Common myeloid progenitor, CD34-positive (primary cell): ENCODE data around the gene TICRR.

Source experiments
- CTCF ChIA-PET: fragments of 350-600 bp; sonication (Branson Sonifier 250); formaldehyde crosslinking; loops from one replicate; lab custom pipeline; 2021; ENCODE audit warnings: antibody characterized with exemption; lab: Charles Lee
- POLR2A ChIA-PET: fragments of 350-600 bp; sonication (Branson Sonifier 250); formaldehyde crosslinking; loops from one replicate; lab custom pipeline; 2021; ENCODE audit warnings: antibody characterized with exemption; lab: Charles Lee
- DNase-seq, 3 donors: peaks; one replicate each; pipeline versions ENCODE4 v3.0.0 to v3.0.0-alpha.2; 2013
- H3K27ac ChIP-seq, 2 experiments: 1 replicate in 1 of 2; 2 replicates in 1 of 2; pipeline ENCODE4 v1.7.0; 2013; ENCODE audit warnings: inconsistent platforms in 2 of 2, low read length in 2 of 2, mild to moderate bottlenecking in 2 of 2, low read depth in 1 of 2, moderate library complexity in 1 of 2; ENCODE audit not compliant: severe bottlenecking in 2 of 2, insufficient read depth in 1 of 2, poor library complexity in 1 of 2
- H3K27me3 ChIP-seq, 5 experiments: replicated peaks in 2 of 5; 1 replicate in 3 of 5; 2 replicates in 2 of 5; pipeline versions ENCODE4 v1.6.1 to v1.7.0; 2013; ENCODE audit warnings: low read length in 4 of 5, mild to moderate bottlenecking in 2 of 5, moderate library complexity in 2 of 5, inconsistent platforms in 1 of 5; ENCODE audit not compliant: insufficient read depth in 5 of 5, control insufficient read depth in 4 of 5
- H3K36me3 ChIP-seq, 4 experiments: 1 replicate in 2 of 4; 2 replicates in 2 of 4; pipeline versions ENCODE4 v1.6.1 to v1.7.0; 2013; ENCODE audit warnings: low read length in 3 of 4, control low read depth in 1 of 4, mild to moderate bottlenecking in 1 of 4; ENCODE audit not compliant: control insufficient read depth in 4 of 4, insufficient read depth in 4 of 4
- H3K4me1 ChIP-seq, 4 experiments: 1 replicate in 3 of 4; 2 replicates in 1 of 4; pipeline versions ENCODE4 v1.6.1 to v1.7.1; 2013; ENCODE audit warnings: low read length in 3 of 4, mild to moderate bottlenecking in 3 of 4, control low read depth in 1 of 4, inconsistent platforms in 1 of 4, moderate library complexity in 1 of 4; ENCODE audit not compliant: control insufficient read depth in 4 of 4, insufficient read depth in 4 of 4; ENCODE audit errors: control extremely low read depth in 1 of 4
- H3K4me3 ChIP-seq, 7 experiments: 1 replicate in 4 of 7; 2 replicates in 3 of 7; pipeline versions ENCODE4 v1.5.1 to v1.7.0; 2013; ENCODE audit warnings: mild to moderate bottlenecking in 7 of 7, low read length in 6 of 7, moderate library complexity in 6 of 7, inconsistent platforms in 2 of 7, low read depth in 2 of 7, control low read depth in 1 of 7; ENCODE audit not compliant: insufficient read depth in 4 of 7, control insufficient read depth in 1 of 7; ENCODE audit errors: extremely low read depth in 1 of 7
- H3K9me3 ChIP-seq, 5 experiments: 1 replicate in 4 of 5; 2 replicates in 1 of 5; pipeline versions ENCODE4 v1.6.1 to v1.7.1; 2013; ENCODE audit warnings: low read length in 4 of 5, mild to moderate bottlenecking in 2 of 5, inconsistent platforms in 1 of 5, low read depth in 1 of 5, moderate library complexity in 1 of 5; ENCODE audit not compliant: control insufficient read depth in 4 of 5, insufficient read depth in 2 of 5; ENCODE audit errors: control extremely low read depth in 1 of 5
- WGBS: methylation state at CpG from one replicate; pipeline ENCODE4 v1.1.5; 2013; ENCODE audit not compliant: insufficient coverage; 5-methylcytosine and 5-hydroxymethylcytosine counted together

The TICRR gene

GRCh38 chr15:89670971-89671560, 95.8 kb downstream of the TICRR start:
- Histone ChIP-seq H3K27ac (no peak overlapping the region), H3K4me1 (peaks cover 0 to 1% (median under 1%) of the 10 kb centered on the region in 4 experiments), H3K27me3 (peaks cover 0 to 2% (median 0%) of the 10 kb centered on the region in 5 experiments), H3K36me3 (no peaks in the 10 kb centered on the region), H3K4me3 (no peak overlapping the region), H3K9me3 (no peaks in the 10 kb centered on the region)
- ChIA-PET CTCF (interaction anchor here (1.4 to 6.8 kb wide), 3 partner anchors 12 to 25 kb away, joined by 3 to 46 read pairs (median 3); no protein-coding TSS in a partner anchor), POLR2A (no interaction called here)
- WGBS, result 96% methylated on average over 8 of the region's 12 CpGs
- DNase-seq, result no peak

GRCh38 chr15:89671687-89672086, 96.4 kb downstream of the TICRR start:
- ChIA-PET CTCF (interaction anchor here (1.4 to 6.8 kb wide), 3 partner anchors 12 to 24 kb away, joined by 3 to 46 read pairs (median 8); no protein-coding TSS in a partner anchor), POLR2A (no interaction called here)
- Histone ChIP-seq H3K27me3 (no peaks in the 10 kb centered on the region), H3K36me3 (no peaks in the 10 kb centered on the region), H3K4me1 (no peaks in the 10 kb centered on the region), H3K4me3 (no peak overlapping the region), H3K9me3 (no peaks in the 10 kb centered on the region), H3K27ac (no peak overlapping the region)
- DNase-seq, result no peak
- 100% methylated on average over 2 of the region's 4 CpGs for WGBS

- no peak overlapping the region for H3K27ac ChIP-seq
- over 99% methylated on average over 10 of the region's 12 CpGs for WGBS
- POLR2A ChIA-PET, result no interaction called here
- no peak overlapping the region for H3K4me3 ChIP-seq
- CTCF ChIA-PET, result interaction anchor here (0.7 to 6.8 kb wide), 7 partner anchors 8 to 72 kb away, joined by 3 to 46 read pairs (median 3); no protein-coding TSS in a partner anchor
- no peak for DNase-seq
- no peaks in the 10 kb centered on the region for H3K4me1 ChIP-seq
- H3K9me3 ChIP-seq, result no peaks in the 10 kb centered on the region
- no peaks in the 10 kb centered on the region for H3K36me3 ChIP-seq
- no peaks in the 10 kb centered on the region for H3K27me3 ChIP-seq
Observed at GRCh38 chr15:89672221-89673164, 97.2 kb downstream of the TICRR start.

- Histone ChIP-seq H3K9me3 (no peaks in the 10 kb centered on the region), H3K27ac (no peak overlapping the region), H3K4me1 (no peaks in the 10 kb centered on the region), H3K4me3 (no peak overlapping the region), H3K36me3 (no peaks in the 10 kb centered on the region), H3K27me3 (no peaks in the 10 kb centered on the region)
- ChIA-PET CTCF (interaction anchor here (0.7 to 6.8 kb wide), 7 partner anchors 9 to 73 kb away, joined by 3 to 46 read pairs (median 3); no protein-coding TSS in a partner anchor), POLR2A (no interaction called here)
- DNase-seq, result peak in 2 of 3 donors; percentile 60 to 66
- 86% methylated on average over 11 of the region's 12 CpGs for WGBS
Observed at GRCh38 chr15:89673165-89673512, 97.9 kb downstream of the TICRR start.

DNA sequence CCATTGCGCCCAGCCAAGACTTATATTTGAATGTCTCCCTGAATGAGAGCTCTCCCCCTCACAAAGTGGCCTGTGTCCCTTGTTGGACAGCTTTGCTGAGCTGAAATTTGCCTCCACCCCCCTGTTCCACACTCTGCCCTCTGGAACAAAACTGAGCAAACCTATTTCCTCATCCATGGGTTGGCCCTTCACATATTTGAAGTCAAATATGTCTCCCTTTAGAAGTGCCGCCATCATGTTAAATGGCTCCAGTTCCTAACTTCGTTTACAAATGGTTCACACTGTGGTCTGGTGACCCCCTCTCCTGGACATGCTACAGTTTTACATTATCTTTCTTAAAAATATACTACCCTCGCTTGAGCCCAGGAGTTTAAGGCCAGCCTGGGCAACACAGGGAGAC, 99.3 kb downstream of the TICRR start:
- no peak overlapping the region for H3K4me3 ChIP-seq
- ChIA-PET POLR2A (no interaction called here), CTCF (interaction anchor here (2.6 to 6.8 kb wide), 2 partner anchors 10 to 15 kb away, joined by 13 to 46 read pairs; no protein-coding TSS in a partner anchor)
- DNase-seq, result peak in 2 of 3 donors; percentile 37 to 41
- no peak overlapping the region for H3K27ac ChIP-seq
- no peaks in the 10 kb centered on the region for H3K9me3 ChIP-seq
- no peaks in the 10 kb centered on the region for H3K27me3 ChIP-seq
- H3K36me3 ChIP-seq, result no peaks in the 10 kb centered on the region
- no peaks in the 10 kb centered on the region for H3K4me1 ChIP-seq
- 72% methylated on average over 3 of the region's 4 CpGs for WGBS

- POLR2A ChIA-PET, result no interaction called here
- no peaks in the 10 kb centered on the region for H3K36me3 ChIP-seq
- H3K4me3 ChIP-seq, result no peak overlapping the region
- no peak overlapping the region for H3K27ac ChIP-seq
- WGBS, result no CpG with 5 or more reads among the region's 6 CpGs
- CTCF ChIA-PET, result interaction anchor here (6.8 kb wide), 1 partner anchor 16 kb away, joined by 46 read pairs; no protein-coding TSS in a partner anchor
- H3K9me3 ChIP-seq, result no peaks in the 10 kb centered on the region
- no peak for DNase-seq
- no peaks in the 10 kb centered on the region for H3K4me1 ChIP-seq
- peaks cover 0 to under 1% (median 0%) of the 10 kb centered on the region in 5 experiments for H3K27me3 ChIP-seq
Observed at GRCh38 chr15:89675606-89676005, 100.3 kb downstream of the TICRR start.
